HG02571 (cell line): ENCODE measurements around the gene PHF21B.
"Not testable (repeated sequence)": the region's sequence is repeated elsewhere in the genome, so short reads cannot be mapped to it uniquely, and the experiment has no call there.

Experiments
- ATAC-seq: cut with Tn5 transposase; IDR thresholded peaks from one replicate; pipeline ENCODE4 v1.9.1; 2021; ENCODE audit warnings: mild to moderate bottlenecking, moderate library complexity; ENCODE audit not compliant: unreplicated experiment

Gene PHF21B

GRCh38 chr22:44921766-44922165 is 88.0 kb downstream of the PHF21B start:
- not testable (repeated sequence) for ATAC-seq

DNA sequence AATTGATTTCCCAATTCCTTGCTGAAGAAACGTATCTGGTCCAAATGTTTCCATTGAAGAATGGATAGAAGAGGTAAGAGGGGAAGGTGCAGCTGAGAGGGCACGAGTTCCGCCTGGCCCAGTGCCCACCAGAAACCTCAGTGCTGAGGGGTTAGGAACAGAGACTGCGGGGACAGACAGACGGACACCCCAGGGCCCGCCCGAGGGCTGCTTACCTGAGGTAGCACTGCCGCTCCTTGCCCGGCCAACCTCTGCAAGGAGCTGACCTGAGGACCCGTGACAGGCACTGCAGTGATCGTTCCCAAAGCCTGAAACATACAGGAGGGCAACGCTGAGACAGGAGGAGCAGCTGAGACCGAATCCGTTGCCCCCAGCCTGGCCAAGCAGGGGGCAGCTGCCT is 89.6 kb downstream of the PHF21B start:
- ATAC-seq, result no peak

- no peak for ATAC-seq
Measured at GRCh38 chr22:44919691-44920090, 90.1 kb downstream of the PHF21B start.

- no peak for ATAC-seq
Measured at GRCh38 chr22:44918925-44919392, 90.8 kb downstream of the PHF21B start.

GRCh38 chr22:44918166-44918924 is 91.5 kb downstream of the PHF21B start:
- ATAC-seq, result no peak

- no peak for ATAC-seq
Measured at GRCh38 chr22:44917372-44918165, 92.2 kb downstream of the PHF21B start.

GRCh38 chr22:44916281-44917231 is 93.2 kb downstream of the PHF21B start:
- ATAC-seq, result no peak

DNA sequence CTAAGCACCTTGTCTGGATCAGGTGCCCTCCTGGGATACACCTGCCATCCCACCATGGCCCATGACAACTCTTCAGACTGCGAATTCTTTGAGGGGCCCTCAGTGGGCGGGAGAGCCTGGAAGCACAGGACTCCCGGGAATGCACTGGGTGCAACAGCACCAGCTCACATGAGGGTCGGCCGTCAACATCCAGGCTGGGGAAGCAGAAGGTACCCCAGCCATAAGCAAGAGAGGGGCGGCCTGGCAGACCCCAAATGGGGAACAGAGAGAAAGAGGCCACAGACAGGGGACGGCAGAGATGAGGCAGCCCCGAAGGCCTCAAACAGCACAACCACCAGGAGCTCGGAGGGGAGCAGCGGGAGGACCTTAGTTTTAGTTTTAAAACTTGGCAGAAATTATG is 94.4 kb downstream of the PHF21B start:
- no peak for ATAC-seq

DNA sequence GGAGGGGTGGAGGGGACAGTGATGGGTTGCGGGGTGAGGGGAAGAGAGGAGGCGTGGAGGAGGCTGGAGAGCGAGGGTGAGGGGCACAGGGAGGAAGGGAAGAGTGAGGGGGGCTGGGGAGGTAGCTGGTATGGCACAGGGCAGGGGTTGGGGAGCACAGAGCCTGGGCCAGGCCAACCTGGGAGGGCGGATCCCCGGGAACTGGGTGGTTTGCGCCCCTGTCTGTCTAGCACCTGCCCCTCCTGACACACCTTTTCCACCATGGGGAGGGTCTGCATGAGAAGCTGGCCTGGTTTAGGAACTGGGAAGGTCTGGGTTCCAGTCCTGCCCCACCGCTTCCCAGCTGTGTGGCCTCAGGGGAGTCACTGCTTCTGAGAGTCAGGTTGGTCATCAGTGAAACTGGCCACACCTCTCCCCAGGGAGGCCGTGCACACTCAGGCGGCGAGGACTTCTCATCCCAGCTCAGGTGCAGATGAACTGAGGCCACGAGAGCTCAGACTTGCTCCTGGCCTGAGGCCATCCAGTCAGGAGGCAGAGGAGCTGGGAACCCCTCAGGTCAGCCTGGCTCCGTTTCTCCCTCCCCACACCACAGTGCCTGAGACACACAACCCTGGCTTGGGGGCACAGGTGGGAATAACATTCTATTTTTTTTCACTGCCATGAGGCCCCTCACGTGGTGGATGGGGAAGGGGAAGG is 95.6 kb downstream of the PHF21B start:
- ATAC-seq, result no peak

- no peak for ATAC-seq
Measured at GRCh38 chr22:44913198-44913983, 96.4 kb downstream of the PHF21B start.

- ATAC-seq, result no peak
Measured at GRCh38 chr22:44909241-44909640, 100.6 kb downstream of the PHF21B start.

GRCh38 chr22:44907765-44908737 is 101.8 kb downstream of the PHF21B start:
- ATAC-seq, result no peak

DNA sequence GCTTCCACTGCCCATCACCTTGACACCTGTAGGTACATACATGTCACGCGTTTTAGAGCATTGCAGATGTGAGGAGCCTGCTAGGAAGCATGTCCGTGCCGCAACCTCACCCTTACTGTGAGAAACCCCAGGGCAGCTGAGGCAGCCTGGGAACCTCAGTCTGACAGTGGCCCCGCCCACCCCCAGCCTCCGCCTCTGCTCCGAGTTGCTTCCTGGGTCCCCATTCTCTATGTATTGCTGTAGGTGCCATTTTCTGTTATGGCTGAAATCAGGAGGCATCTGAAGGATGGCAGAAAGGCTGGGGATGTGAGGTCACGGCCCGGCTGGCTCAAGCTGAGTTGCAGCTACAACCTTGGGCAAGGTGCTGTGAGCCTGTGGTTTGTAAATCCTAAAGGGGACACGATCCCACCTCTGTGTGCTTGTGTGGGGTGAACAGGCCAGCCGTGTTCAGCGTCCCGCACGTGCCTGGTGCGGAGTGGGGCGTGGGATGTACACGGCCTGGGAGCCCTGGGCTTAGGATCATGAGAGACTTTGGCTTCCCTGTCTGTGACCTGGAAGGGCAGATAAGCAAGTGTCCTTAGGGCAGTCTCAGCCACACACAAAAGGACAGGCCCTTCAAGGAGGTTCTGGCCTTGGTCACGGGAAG is 102.7 kb downstream of the PHF21B start:
- no peak for ATAC-seq

GRCh38 chr22:44906248-44906936 is 103.4 kb downstream of the PHF21B start:
- ATAC-seq, result no peak

- ATAC-seq, result not testable (repeated sequence)
Measured at GRCh38 chr22:44904492-44905152, 105.2 kb downstream of the PHF21B start.

DNA sequence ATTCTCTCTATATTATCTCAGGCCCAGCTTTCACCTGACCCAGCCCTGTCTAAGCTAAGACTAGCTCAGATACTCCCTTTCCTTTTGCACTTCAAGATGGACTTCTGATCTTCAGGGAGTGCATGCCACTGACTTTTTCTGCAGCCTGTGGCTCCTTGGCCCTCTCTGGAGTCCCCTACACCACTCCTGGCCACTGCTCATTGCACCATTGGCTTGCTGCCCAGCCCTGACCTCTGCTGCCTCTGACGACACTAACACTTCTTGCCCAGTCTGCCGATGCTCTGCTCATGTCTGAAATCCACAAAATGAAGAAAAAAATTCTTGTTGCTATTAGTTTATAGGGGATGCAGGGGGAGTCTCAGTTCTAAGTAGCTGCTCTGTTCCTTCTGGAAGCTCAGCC is 106.6 kb downstream of the PHF21B start:
- not testable (repeated sequence) for ATAC-seq

DNA sequence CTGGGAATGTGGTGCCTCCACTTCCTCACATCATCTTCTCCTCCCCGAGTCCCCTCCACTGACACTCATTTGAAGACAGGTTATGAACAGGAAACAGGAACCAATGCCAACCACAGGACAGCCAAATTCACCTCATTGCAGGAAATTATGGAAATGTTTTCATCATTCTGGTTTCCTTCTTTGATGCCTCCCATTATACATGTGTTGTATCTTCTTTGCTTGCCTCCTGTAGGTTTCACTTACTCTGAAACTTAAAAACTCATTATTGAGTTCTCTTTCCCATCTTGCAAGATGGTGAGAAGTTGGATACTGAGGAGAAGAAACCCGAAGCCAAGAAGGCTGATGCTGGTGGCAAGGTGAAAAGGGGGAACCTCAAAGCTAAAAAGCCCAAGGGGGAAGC is 108.5 kb downstream of the PHF21B start:
- no peak for ATAC-seq
